GM19372 (cell line): ENCODE results near the gene PCDHGB4.
"Not testable (repeated sequence)": the region's sequence is repeated elsewhere in the genome, so short reads cannot be mapped to it uniquely, and the experiment has no call there.

Experiments
- ATAC-seq: cut with Tn5 transposase; IDR thresholded peaks from one replicate; pipeline ENCODE4 v1.9.1; 2021; ENCODE audit warnings: mild to moderate bottlenecking, low read depth, moderate library complexity; ENCODE audit not compliant: unreplicated experiment

The PCDHGB4 gene

GRCh38 chr5:141397756-141398551, 10.5 kb downstream of the PCDHGB4 start, which contains the start of gene PCDHGB5:
PCDHGB5 (plus strand) TSS chr5:141397947; CDS start chr5:141398128, 181 bp downstream.
- ATAC-seq, result not testable (repeated sequence)

GRCh38 chr5:141398608-141399007, 11.1 kb downstream of the PCDHGB4 start:
- no peak for ATAC-seq

- no peak for ATAC-seq
Measured at GRCh38 chr5:141399555-141400258, 12.2 kb downstream of the PCDHGB4 start.

- ATAC-seq, result no peak
Measured at GRCh38 chr5:141402553-141403243, 15.2 kb downstream of the PCDHGB4 start, which contains the start of gene PCDHGA9. PCDHGA9 (plus strand) TSS chr5:141402778; CDS start chr5:141402953, 175 bp downstream.

GRCh38 chr5:141403387-141403786, 15.9 kb downstream of the PCDHGB4 start:
- no peak for ATAC-seq

- ATAC-seq, result not testable (repeated sequence)
Measured at GRCh38 chr5:141407790-141408505, 20.4 kb downstream of the PCDHGB4 start, which contains the start of gene PCDHGB6. PCDHGB6 (plus strand) TSS chr5:141408021; CDS start chr5:141408203, 182 bp downstream.

GRCh38 chr5:141409598-141410306, 22.3 kb downstream of the PCDHGB4 start:
- ATAC-seq, result no peak

- ATAC-seq, result no peak
Measured at GRCh38 chr5:141411575-141411974, 24.1 kb downstream of the PCDHGB4 start.

- peak; percentile 92 for ATAC-seq
Measured at GRCh38 chr5:141412854-141413539, 25.5 kb downstream of the PCDHGB4 start, which contains the start of gene PCDHGA10. PCDHGA10 (plus strand) TSS chr5:141412987; CDS start chr5:141413176, 189 bp downstream.

GRCh38 chr5:141413540-141414069, 26.1 kb downstream of the PCDHGB4 start:
- no peak for ATAC-seq

GRCh38 chr5:141414548-141415274, 27.2 kb downstream of the PCDHGB4 start:
- ATAC-seq, result not testable (repeated sequence)

GRCh38 chr5:141415275-141415618, 27.7 kb downstream of the PCDHGB4 start:
- ATAC-seq, result not testable (repeated sequence)

GRCh38 chr5:141417494-141418172, 30.1 kb downstream of the PCDHGB4 start, which contains the start of gene PCDHGB7:
PCDHGB7 (plus strand) TSS chr5:141417677; CDS start chr5:141417860, 183 bp downstream.
- ATAC-seq, result not testable (repeated sequence)

- no peak for ATAC-seq
Measured at GRCh38 chr5:141419074-141419880, 31.8 kb downstream of the PCDHGB4 start.

- no peak for ATAC-seq
Measured at GRCh38 chr5:141420855-141421488, 33.5 kb downstream of the PCDHGB4 start, which contains the start of gene PCDHGA11. PCDHGA11 (plus strand) TSS chr5:141421051; CDS start chr5:141421228, 177 bp downstream.

- ATAC-seq, result no peak
Measured at GRCh38 chr5:141421489-141421855, 34.0 kb downstream of the PCDHGB4 start.
